GM12878 (cell line): ENCODE data around the gene SARS1.

Experiments used
- CEBPB ChIP-seq, 2 experiments: fragments of 150-350 bp in 1 of 2; IDR thresholded peaks; 2 replicates each; pipeline ENCODE4 v1.6.1; 2012 to 2014; ENCODE audit warnings: low read depth in 2 of 2, low read length in 2 of 2, borderline replicate concordance in 1 of 2, inconsistent platforms in 1 of 2
- CREM ChIP-seq: IDR thresholded peaks from 2 replicates; pipeline ENCODE4 v1.6.1; 2014; ENCODE audit warnings: antibody characterized with exemption, low read depth
- CTCF ChIP-seq, 3 experiments: IDR thresholded peaks in 2 of 3; conservative IDR thresholded peaks in 1 of 3; 2 replicates each; pipeline ENCODE4 v1.5.1; 2011; ENCODE audit warnings: low read depth in 3 of 3, low read length in 3 of 3, mild to moderate bottlenecking in 3 of 3, control low read depth in 2 of 3, moderate library complexity in 2 of 3, inconsistent platforms in 1 of 3, mixed read lengths in 1 of 3; ENCODE audit not compliant: control insufficient read depth in 2 of 3, insufficient read depth in 1 of 3; ENCODE audit errors: extremely low read depth in 1 of 3
- CUX1 ChIP-seq: IDR thresholded peaks from 2 replicates; pipeline ENCODE4 v1.6.1; 2012; ENCODE audit warnings: improper control_type of control experiment, low read depth, low read length; ENCODE audit not compliant: insufficient replicate concordance
- HDAC6 ChIP-seq: fragments of 200-600 bp; sonication (generic); IDR thresholded peaks from one replicate; pipeline ENCODE4 v1.8.0; 2017; ENCODE audit warnings: antibody characterized with exemption; ENCODE audit not compliant: unreplicated experiment
- NBN ChIP-seq: fragments of 450-650 bp; IDR thresholded peaks from 2 replicates; pipeline ENCODE4 v1.6.1; 2016
- PKNOX1 ChIP-seq: fragments of 450-650 bp; IDR thresholded peaks from 2 replicates; pipeline ENCODE4 v1.6.1; 2016; ENCODE audit warnings: mild to moderate bottlenecking
- POLR2A ChIP-seq: IDR thresholded peaks from 2 replicates; pipeline ENCODE4 v1.6.1; 2011; ENCODE audit warnings: low read depth, mild to moderate bottlenecking, low read length
- POLR2AphosphoS5 ChIP-seq: IDR thresholded peaks from 2 replicates; pipeline ENCODE4 v1.6.1; 2011; ENCODE audit warnings: mild to moderate bottlenecking, low read length, inconsistent platforms
- POU2F2 ChIP-seq: IDR thresholded peaks from 3 replicates; pipeline ENCODE4 v1.6.1; 2011; ENCODE audit warnings: low read depth, mild to moderate bottlenecking, low read length, borderline replicate concordance
- SIN3A ChIP-seq: IDR thresholded peaks from 2 replicates; pipeline ENCODE4 v1.6.1; 2012; ENCODE audit warnings: low read depth, low read length, improper control_type of control experiment
- USF1 ChIP-seq: IDR thresholded peaks from 2 replicates; pipeline ENCODE4 v1.6.1; 2011; ENCODE audit warnings: borderline replicate concordance, low read depth, mild to moderate bottlenecking, moderate library complexity, mixed read lengths, low read length; ENCODE audit not compliant: insufficient read depth; ENCODE audit errors: extremely low read length
- YY1 ChIP-seq: IDR thresholded peaks from 2 replicates; pipeline ENCODE4 v1.6.1; 2011; ENCODE audit warnings: low read depth, mild to moderate bottlenecking, low read length
- ZBTB4 ChIP-seq: fragments of 450-650 bp; formaldehyde crosslinking; IDR thresholded peaks from 2 replicates; pipeline ENCODE4 v1.4.0; 2022; ENCODE audit warnings: mild to moderate bottlenecking, moderate library complexity

- TF ChIP-seq CREM, result no peak
- TF ChIP-seq CTCF (IDR thresholded peaks at IDR 0.05 in 2 of 3, conservative IDR thresholded peaks at IDR 0.05 in 1 of 3; ENCODE audit: control insufficient read depth in 2 of 3, extremely low read depth in 1 of 3, insufficient read depth in 1 of 3, low read depth in 3 of 3, low read length in 3 of 3), result no peak
- TF ChIP-seq YY1, result no peak
- no peak for TF ChIP-seq POLR2A
- TF ChIP-seq POLR2AphosphoS5, result no peak
- no peak for TF ChIP-seq CUX1
- TF ChIP-seq POU2F2, result no peak
- TF ChIP-seq CEBPB (IDR thresholded peaks at IDR 0.05; ENCODE audit: borderline replicate concordance in 1 of 2, low read depth in 2 of 2, low read length in 2 of 2), result no peak
- TF ChIP-seq ZBTB4 (CRISPR knock-in tag), result no peak
- TF ChIP-seq HDAC6, result no peak
- TF ChIP-seq SIN3A, result no peak
- no peak for TF ChIP-seq USF1
- TF ChIP-seq PKNOX1, result no peak
- TF ChIP-seq NBN, result no peak
Observed at GRCh38 chr1:109265741-109266330, 52.1 kb downstream of the SARS1 start.
